K562 treated with DMSO at 1 percent for 48 hours (cell line): ENCODE measurements around the gene COL6A1. TPM values are rescaled to one million over a fixed set of nuclear protein-coding genes. Genes with fewer than 3 reads are reported as not detected.

Experiments
- total RNA-seq: library from RNA; unstranded; fragments of 300-600 nt; gene quantifications from 2 replicates; pipeline ENCODE4 v1.2.3, GENCODE V29; 2022; ENCODE audit warnings: low replicate concordance; ENCODE audit errors: extremely low read depth

The COL6A1 gene, protein sequence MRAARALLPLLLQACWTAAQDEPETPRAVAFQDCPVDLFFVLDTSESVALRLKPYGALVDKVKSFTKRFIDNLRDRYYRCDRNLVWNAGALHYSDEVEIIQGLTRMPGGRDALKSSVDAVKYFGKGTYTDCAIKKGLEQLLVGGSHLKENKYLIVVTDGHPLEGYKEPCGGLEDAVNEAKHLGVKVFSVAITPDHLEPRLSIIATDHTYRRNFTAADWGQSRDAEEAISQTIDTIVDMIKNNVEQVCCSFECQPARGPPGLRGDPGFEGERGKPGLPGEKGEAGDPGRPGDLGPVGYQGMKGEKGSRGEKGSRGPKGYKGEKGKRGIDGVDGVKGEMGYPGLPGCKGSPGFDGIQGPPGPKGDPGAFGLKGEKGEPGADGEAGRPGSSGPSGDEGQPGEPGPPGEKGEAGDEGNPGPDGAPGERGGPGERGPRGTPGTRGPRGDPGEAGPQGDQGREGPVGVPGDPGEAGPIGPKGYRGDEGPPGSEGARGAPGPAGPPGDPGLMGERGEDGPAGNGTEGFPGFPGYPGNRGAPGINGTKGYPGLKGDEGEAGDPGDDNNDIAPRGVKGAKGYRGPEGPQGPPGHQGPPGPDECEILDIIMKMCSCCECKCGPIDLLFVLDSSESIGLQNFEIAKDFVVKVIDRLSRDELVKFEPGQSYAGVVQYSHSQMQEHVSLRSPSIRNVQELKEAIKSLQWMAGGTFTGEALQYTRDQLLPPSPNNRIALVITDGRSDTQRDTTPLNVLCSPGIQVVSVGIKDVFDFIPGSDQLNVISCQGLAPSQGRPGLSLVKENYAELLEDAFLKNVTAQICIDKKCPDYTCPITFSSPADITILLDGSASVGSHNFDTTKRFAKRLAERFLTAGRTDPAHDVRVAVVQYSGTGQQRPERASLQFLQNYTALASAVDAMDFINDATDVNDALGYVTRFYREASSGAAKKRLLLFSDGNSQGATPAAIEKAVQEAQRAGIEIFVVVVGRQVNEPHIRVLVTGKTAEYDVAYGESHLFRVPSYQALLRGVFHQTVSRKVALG
- not detected in 2 replicates for total RNA-seq

DNA sequence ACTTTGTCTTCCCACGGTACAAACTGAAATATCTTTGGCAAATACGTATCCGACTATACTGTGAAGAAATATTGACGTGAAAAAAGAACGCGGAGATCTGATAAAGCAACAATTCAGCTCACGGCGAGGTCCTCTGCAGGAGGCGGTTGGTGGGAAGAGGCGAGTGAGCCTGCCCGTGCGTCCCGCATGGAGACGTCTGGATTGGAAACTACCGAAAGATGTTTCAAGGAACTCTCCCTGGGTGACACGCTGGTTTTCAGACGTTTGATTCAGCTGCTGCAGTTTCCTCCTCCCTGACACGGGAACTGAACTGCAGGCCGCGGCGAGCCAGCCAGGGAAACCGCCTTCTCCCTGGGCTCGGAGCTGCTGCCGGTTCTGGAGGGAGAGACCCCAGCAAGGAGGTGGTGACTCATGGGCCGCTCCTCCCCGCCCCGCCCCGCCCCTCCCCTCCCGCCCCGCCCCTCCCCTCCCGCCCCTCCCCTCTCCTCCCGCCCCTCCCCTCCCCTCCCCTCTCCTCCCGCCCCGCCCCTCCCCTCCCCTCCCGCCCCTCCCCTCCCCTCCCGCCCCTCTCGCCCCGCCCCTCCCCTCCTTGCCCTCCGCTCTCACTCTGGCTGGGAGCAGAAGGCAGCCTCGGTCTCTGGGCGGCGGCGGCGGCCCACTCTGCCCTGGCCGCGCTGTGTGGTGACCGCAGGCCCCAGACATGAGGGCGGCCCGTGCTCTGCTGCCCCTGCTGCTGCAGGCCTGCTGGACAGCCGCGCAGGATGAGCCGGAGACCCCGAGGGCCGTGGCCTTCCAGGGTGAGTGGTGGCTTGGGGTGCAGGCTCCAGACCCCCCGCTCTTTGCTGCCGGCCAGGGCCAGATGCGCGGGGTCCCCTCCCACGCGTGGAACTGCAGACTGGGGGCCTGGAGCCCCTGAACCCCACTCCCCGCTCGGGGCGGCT is at the start of gene COL6A1:
TSS of gene COL6A1 (plus strand) at position 620 of the 941 bp plus-strand sequence. CDS start at position 701, 81 bp downstream.

Other genes with a start within 250 kb of the COL6A1 start
- not detected in 2 replicates for gene COL6A2, start 116.3 kb downstream of the COL6A1 start, total RNA-seq
- gene FTCD, start 173.8 kb downstream of the COL6A1 start, total RNA-seq: not detected in 2 replicates
- gene SPATC1L, start 202.7 kb downstream of the COL6A1 start, total RNA-seq: not detected in 2 replicates
- gene LSS, start 247.0 kb downstream of the COL6A1 start, total RNA-seq: not detected in 2 replicates